Naive thymus-derived CD8-positive, alpha-beta T cell (primary cell): ENCODE results near the gene MAP4K4. TPM values are rescaled to one million over a fixed set of nuclear protein-coding genes. Genes with fewer than 3 reads are reported as not detected.
"Not testable (repeated sequence)": the region's sequence is repeated elsewhere in the genome, so short reads cannot be mapped to it uniquely, and the experiment has no call there.

ENCODE experiments used
- ATAC-seq, 2 donors: fragments of 150-1000 bp; cut with Tn5 transposase in 1 of 2; sonication (Bioruptor Pico), chemical (Tn5 transposase) in 1 of 2; 1 replicate in 1 of 2; 2 replicates in 1 of 2; pipeline ENCODE4 v1.10.0; 2021; ENCODE audit warnings: mild to moderate bottlenecking in 2 of 2, moderate library complexity in 2 of 2
- POLR2A ChIA-PET: fragments of 350-600 bp; sonication (Branson Sonifier 250); formaldehyde crosslinking; loops from one replicate; lab custom pipeline; 2021; ENCODE audit warnings: antibody characterized with exemption; lab: Charles Lee
- DNase-seq, 10 donors: peaks; one replicate each; pipeline versions ENCODE4 v3.0.0 to v3.0.0-alpha.2; 2020 to 2022
- H3K27ac Mint-ChIP-seq, 10 donors: one replicate each; pipeline ENCODE4 v1.8.0; 2020 to 2022; ENCODE audit warnings: mild to moderate bottlenecking in 10 of 10, mixed read lengths in 10 of 10, moderate library complexity in 4 of 10, inconsistent platforms in 1 of 10
- H3K27me3 Mint-ChIP-seq, 5 donors: one replicate each; pipeline ENCODE4 v1.8.0; 2021 to 2022; ENCODE audit warnings: mixed read lengths in 5 of 5
- H3K36me3 Mint-ChIP-seq, 3 donors: one replicate each; pipeline ENCODE4 v1.8.0; 2020 to 2022; ENCODE audit warnings: mixed read lengths in 3 of 3, mild to moderate bottlenecking in 2 of 3, inconsistent platforms in 1 of 3
- H3K4me1 Mint-ChIP-seq, 4 donors: one replicate each; pipeline ENCODE4 v1.8.0; 2021 to 2022; ENCODE audit warnings: mixed read lengths in 4 of 4
- H3K4me3 Mint-ChIP-seq, 10 donors: one replicate each; pipeline ENCODE4 v1.8.0; 2020 to 2022; ENCODE audit warnings: mild to moderate bottlenecking in 10 of 10, mixed read lengths in 10 of 10, moderate library complexity in 6 of 10, inconsistent platforms in 1 of 10
- H3K9me3 Mint-ChIP-seq, 9 donors: one replicate each; pipeline ENCODE4 v1.8.0; 2020 to 2022; ENCODE audit warnings: mixed read lengths in 9 of 9, mild to moderate bottlenecking in 3 of 9, inconsistent platforms in 1 of 9, moderate library complexity in 1 of 9
- polyA plus RNA-seq, 3 donors: library from polyadenylated mRNA; unstranded; fragments of 300-500 nt; fragmentation: Illumina TruSeq; gene quantifications; one replicate each; pipeline ENCODE4 v1.2.3, GENCODE V29; 2021
- total RNA-seq, 8 experiments: library from RNA in 2 of 8; stranded (reverse) in 2 of 8; gene quantifications; one replicate each; pipeline ENCODE4 v1.2.3 and lab custom pipeline; 2021 to 2026

The MAP4K4 gene
- total and polyA plus RNA-seq, 5 experiments from 2014 or later: 9.5 to 122 (median 26.6) TPM

- peaks cover 34 to 77% (median 74%) of the 10 kb centered on the region in 4 donors for H3K4me1 Mint-ChIP-seq
- no peaks in the 10 kb centered on the region for H3K27me3 Mint-ChIP-seq
- POLR2A ChIA-PET: interaction anchor here (0.8 to 1.2 kb wide), 2 partner anchors 11 to 66 kb away, joined by 3 read pairs; partner anchors contain the start of gene MAP4K4
- DNase-seq: no peak
- H3K27ac Mint-ChIP-seq: peak overlapping the region in 9 of 10 donors; percentile 1 to 82 (median 32)
- H3K4me3 Mint-ChIP-seq: peak overlapping the region in 5 of 10 donors; percentile 1 to 31 (median 15)
- no peaks in the 10 kb centered on the region for H3K9me3 Mint-ChIP-seq
- no peaks in the 10 kb centered on the region for H3K36me3 Mint-ChIP-seq
- no peak for ATAC-seq
Observed at GRCh38 chr2:101763496-101764333, 66.2 kb downstream of the MAP4K4 start.

- POLR2A ChIA-PET: interaction anchor here (0.6 kb wide), 1 partner anchor 11 kb away, joined by 7 read pairs; no protein-coding TSS in a partner anchor
- H3K4me3 Mint-ChIP-seq: peak overlapping the region in 8 of 10 donors; percentile 0 to 37 (median 18)
- no peak for DNase-seq
- H3K27ac Mint-ChIP-seq: peak overlapping the region in 8 of 10 donors; percentile 12 to 84 (median 49)
- H3K36me3 Mint-ChIP-seq: no peaks in the 10 kb centered on the region
- H3K9me3 Mint-ChIP-seq: no peaks in the 10 kb centered on the region
- no peak for ATAC-seq
- no peaks in the 10 kb centered on the region for H3K27me3 Mint-ChIP-seq
- peaks cover 44 to 92% (median 89%) of the 10 kb centered on the region in 4 donors for H3K4me1 Mint-ChIP-seq
Observed at GRCh38 chr2:101766337-101766736, 68.8 kb downstream of the MAP4K4 start.

GRCh38 chr2:101766871-101767739 is 69.6 kb downstream of the MAP4K4 start:
- peak overlapping the region in 8 of 10 donors; percentile 6 to 37 (median 25) for H3K4me3 Mint-ChIP-seq
- DNase-seq: no peak
- POLR2A ChIA-PET: interaction anchor here (1.3 kb wide), 1 partner anchor 68 kb away, joined by 3 read pairs; no protein-coding TSS in a partner anchor
- ATAC-seq: no peak
- no peaks in the 10 kb centered on the region for H3K9me3 Mint-ChIP-seq
- no peaks in the 10 kb centered on the region for H3K36me3 Mint-ChIP-seq
- H3K27me3 Mint-ChIP-seq: no peaks in the 10 kb centered on the region
- peak overlapping the region in 9 of 10 donors; percentile 7 to 84 (median 72) for H3K27ac Mint-ChIP-seq
- H3K4me1 Mint-ChIP-seq: peaks cover 51 to 94% (median 90%) of the 10 kb centered on the region in 4 donors

- DNase-seq (peak in 5 of 10 donors; percentile 2 to 45 (median 28)), ATAC-seq (peak; percentile 62 to 76)
- Mint-ChIP-seq H3K9me3 (no peaks in the 10 kb centered on the region), H3K27ac (peak overlapping the region; percentile 2 to 81 (median 62)), H3K27me3 (no peaks in the 10 kb centered on the region), H3K4me1 (peaks cover 47 to 94% (median 90%) of the 10 kb centered on the region in 4 donors), H3K36me3 (no peaks in the 10 kb centered on the region), H3K4me3 (peak overlapping the region in 9 of 10 donors; percentile 5 to 66 (median 34))
- POLR2A ChIA-PET: interaction anchor here (1.3 kb wide), 1 partner anchor 70 kb away, joined by 3 read pairs; no protein-coding TSS in a partner anchor
Observed at GRCh38 chr2:101768556-101769220, 71.2 kb downstream of the MAP4K4 start.

- Mint-ChIP-seq H3K4me3 (peak overlapping the region in 2 of 10 donors; percentile 31 to 72), H3K4me1 (peaks cover 50 to 94% (median 90%) of the 10 kb centered on the region in 4 donors), H3K27ac (peak overlapping the region in 6 of 10 donors; percentile 2 to 72 (median 22))
- DNase-seq, H3K9me3 Mint-ChIP-seq, H3K27me3 Mint-ChIP-seq, ATAC-seq, H3K36me3 Mint-ChIP-seq: not testable (repeated sequence)
- POLR2A ChIA-PET: interaction anchor here (0.7 kb wide), 1 partner anchor 55 kb away, joined by 6 read pairs; no protein-coding TSS in a partner anchor
Observed at GRCh38 chr2:101769726-101770125, 72.2 kb downstream of the MAP4K4 start.

GRCh38 chr2:101770726-101771125 is 73.2 kb downstream of the MAP4K4 start:
- Mint-ChIP-seq H3K9me3 (no peaks in the 10 kb centered on the region), H3K27me3 (no peaks in the 10 kb centered on the region), H3K27ac (peak overlapping the region in 6 of 10 donors; percentile 8 to 88 (median 50)), H3K4me3 (peak overlapping the region in 5 of 10 donors; percentile 3 to 82 (median 57)), H3K36me3 (no peaks in the 10 kb centered on the region), H3K4me1 (peaks cover 55 to 94% (median 91%) of the 10 kb centered on the region in 4 donors)
- ATAC-seq: no peak
- POLR2A ChIA-PET: interaction anchor here (1.0 to 1.4 kb wide), 4 partner anchors 8 to 297 kb away, joined by 3 to 5 read pairs (median 3); partner anchors contain the start of gene MAP4K4
- no peak for DNase-seq

- DNase-seq (peak in 2 of 10 donors; percentile 35 to 37), ATAC-seq (peak; percentile 44)
- POLR2A ChIA-PET: interaction anchor here (1.0 to 1.4 kb wide), 4 partner anchors 8 to 297 kb away, joined by 3 to 5 read pairs (median 3); partner anchors contain the start of gene MAP4K4
Observed at GRCh38 chr2:101771227-101771902, 73.9 kb downstream of the MAP4K4 start.

GRCh38 chr2:101771910-101772321 is 74.4 kb downstream of the MAP4K4 start:
- Mint-ChIP-seq H3K36me3 (no peaks in the 10 kb centered on the region), H3K27me3 (no peaks in the 10 kb centered on the region)

More at GRCh38 chr2:101771227-101771902, 73.9 kb downstream of the MAP4K4 start:
- Mint-ChIP-seq H3K36me3 (no peaks in the 10 kb centered on the region), H3K4me1 (peaks cover 53 to 92% (median 90%) of the 10 kb centered on the region in 4 donors), H3K27ac (peak overlapping the region in 9 of 10 donors; percentile 8 to 88 (median 54)), H3K27me3 (no peaks in the 10 kb centered on the region), H3K4me3 (peak overlapping the region in 8 of 10 donors; percentile 3 to 82 (median 48)), H3K9me3 (no peaks in the 10 kb centered on the region)

GRCh38 chr2:101773137-101773536 is 75.6 kb downstream of the MAP4K4 start:
- Mint-ChIP-seq H3K4me3 (peak overlapping the region; percentile 24 to 82 (median 62)), H3K27me3 (no peaks in the 10 kb centered on the region), H3K36me3 (no peaks in the 10 kb centered on the region), H3K4me1 (peaks cover 47 to 89% (median 88%) of the 10 kb centered on the region in 4 donors), H3K9me3 (no peaks in the 10 kb centered on the region), H3K27ac (peak overlapping the region in 8 of 10 donors; percentile 5 to 75 (median 27))
- DNase-seq: peak in 3 of 10 donors; percentile 4 to 34 (median 19)
- POLR2A ChIA-PET: interaction anchor here (1.0 kb wide), 1 partner anchor 69 kb away, joined by 3 read pairs; no protein-coding TSS in a partner anchor
- peak; percentile 38 to 58 for ATAC-seq

More at GRCh38 chr2:101771910-101772321, 74.4 kb downstream of the MAP4K4 start:
- H3K4me1 Mint-ChIP-seq: peaks cover 51 to 88% (median 87%) of the 10 kb centered on the region in 4 donors
- no peaks in the 10 kb centered on the region for H3K9me3 Mint-ChIP-seq
- H3K4me3 Mint-ChIP-seq: peak overlapping the region in 5 of 10 donors; percentile 57 to 82 (median 70)
- POLR2A ChIA-PET: interaction anchor here (1.4 kb wide), 1 partner anchor 66 kb away, joined by 5 read pairs; no protein-coding TSS in a partner anchor
- peak overlapping the region in 3 of 10 donors; percentile 19 to 72 (median 23) for H3K27ac Mint-ChIP-seq
- no peak for ATAC-seq
- DNase-seq: no peak

- H3K4me1 Mint-ChIP-seq: peaks cover 47 to 89% (median 88%) of the 10 kb centered on the region in 4 donors
- POLR2A ChIA-PET: interaction anchor here (0.7 to 1.0 kb wide), 2 partner anchors 70 to 287 kb away, joined by 3 read pairs; no protein-coding TSS in a partner anchor
- not testable (repeated sequence) for H3K9me3 Mint-ChIP-seq, DNase-seq, H3K27me3 Mint-ChIP-seq, ATAC-seq, H3K36me3 Mint-ChIP-seq
- peak overlapping the region in 3 of 10 donors; percentile 2 to 66 (median 55) for H3K27ac Mint-ChIP-seq
- peak overlapping the region in 9 of 10 donors; percentile 12 to 83 (median 47) for H3K4me3 Mint-ChIP-seq
Observed at GRCh38 chr2:101773961-101774360, 76.5 kb downstream of the MAP4K4 start.
